ENCODE measurements around the gene MST1R. TPM values are rescaled to one million over a fixed set of nuclear protein-coding genes. Genes with fewer than 3 reads are reported as not detected.

MST1R gene
- total and polyA plus RNA-seq, 2 of the 4 experiments (the other 2 are of a cell fraction): under 0.01 to 0.14 TPM

GRCh38 chr3:49865198-49865784, 38.4 kb downstream of the MST1R start:
- no peak overlapping the region for H3K14ac ChIP-seq (replicated peaks; ENCODE audit: low read depth, low read length)
- H4K91ac ChIP-seq (ENCODE audit: insufficient read depth, low read depth, low read length): no peak overlapping the region
- H4K20me1 ChIP-seq (ENCODE audit: insufficient read depth, low read length): no peaks in the 10 kb centered on the region
- dilution Hi-C loops (cut with HindIII; ENCODE audit: low sequenced_read_pairs, unreplicated experiment): no loop called here
- no peak overlapping the region for H2AK5ac ChIP-seq (ENCODE audit: low read depth, low read length)
- H3K4me3 ChIP-seq (ENCODE audit: insufficient read depth, low read depth, low read length): no peak overlapping the region
- POLR2A ChIA-PET (ENCODE audit: unreplicated experiment): no interaction called here
- no peak overlapping the region for H2AFZ ChIP-seq (replicated peaks; ENCODE audit: low read length, poor library complexity)
- H3K4ac ChIP-seq (ENCODE audit: low read depth, low read length): no peak overlapping the region
- 41% methylated on average over 4 of the region's 7 CpGs; no CpG with 5 or more reads in 1 of the 2 experiments for WGBS, 2 experiments (ENCODE audit: extremely low coverage in 2 of 2, insufficient read length in 1 of 2)
- no peak overlapping the region for H3K56ac ChIP-seq (ENCODE audit: extremely low read depth, insufficient read depth, low read length)
- no peak overlapping the region for H2AK9ac ChIP-seq (replicated peaks; ENCODE audit: low read depth, low read length, poor library complexity)
- no peaks in the 10 kb centered on the region for H3K36me3 ChIP-seq (ENCODE audit: control insufficient read depth, insufficient read depth, low read length)
- intact Hi-C loops (cut with micrococcal nuclease): no loop called here
- ATAC-seq (ENCODE audit: low read depth) (no peak), DNase-seq (no peak)
- no peaks in the 10 kb centered on the region for H3K9me1 ChIP-seq (ENCODE audit: insufficient read depth, low read length)
- H2BK120ac ChIP-seq (ENCODE audit: low read depth, low read length): no peak overlapping the region
- H3K4me1 ChIP-seq (ENCODE audit: control insufficient read depth, insufficient read depth, low read length): no peaks in the 10 kb centered on the region
- H3K18ac ChIP-seq (ENCODE audit: low read depth, low read length): no peak overlapping the region
- no peak overlapping the region for H2BK5ac ChIP-seq (ENCODE audit: low read depth, low read length, poor library complexity, severe bottlenecking)
- no TSS peak for BruUV-seq (replicated peaks)
- CTCF ChIA-PET: no interaction called here
- H3K27me3 ChIP-seq (ENCODE audit: control insufficient read depth, insufficient read depth, low read length): peaks cover 67% of the 10 kb centered on the region
- H2BK15ac ChIP-seq (ENCODE audit: low read depth, low read length): no peak overlapping the region
- no peak overlapping the region for H2BK20ac ChIP-seq (ENCODE audit: low read depth, low read length)
- H3K27ac ChIP-seq (ENCODE audit: insufficient read depth, low read length): no peak overlapping the region
- H4K5ac ChIP-seq (ENCODE audit: low read depth, low read length): no peak overlapping the region
- H3K4me2 ChIP-seq (ENCODE audit: low read depth, low read length): no peak overlapping the region
- H4K8ac ChIP-seq (ENCODE audit: low read depth in 2 of 2, low read length in 2 of 2): no peak overlapping the region
- TF ChIP-seq CHD1 (IDR thresholded peaks at IDR 0.05; ENCODE audit: low read depth, low read length): no peak
- no peak for TF ChIP-seq SMC3 (IDR thresholded peaks at IDR 0.05; ENCODE audit: low read depth, low read length)
- no peak for TF ChIP-seq BHLHE40 (IDR thresholded peaks at IDR 0.05; ENCODE audit: low read depth, low read length)
- no peak for TF ChIP-seq CEBPB (IDR thresholded peaks at IDR 0.05; ENCODE audit: low read depth, low read length)
- TF ChIP-seq, protein P1, sequence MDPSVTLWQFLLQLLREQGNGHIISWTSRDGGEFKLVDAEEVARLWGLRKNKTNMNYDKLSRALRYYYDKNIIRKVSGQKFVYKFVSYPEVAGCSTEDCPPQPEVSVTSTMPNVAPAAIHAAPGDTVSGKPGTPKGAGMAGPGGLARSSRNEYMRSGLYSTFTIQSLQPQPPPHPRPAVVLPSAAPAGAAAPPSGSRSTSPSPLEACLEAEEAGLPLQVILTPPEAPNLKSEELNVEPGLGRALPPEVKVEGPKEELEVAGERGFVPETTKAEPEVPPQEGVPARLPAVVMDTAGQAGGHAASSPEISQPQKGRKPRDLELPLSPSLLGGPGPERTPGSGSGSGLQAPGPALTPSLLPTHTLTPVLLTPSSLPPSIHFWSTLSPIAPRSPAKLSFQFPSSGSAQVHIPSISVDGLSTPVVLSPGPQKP (IDR thresholded peaks at IDR 0.05; ENCODE audit: borderline replicate concordance, low read depth, low read length): no peak
- TF ChIP-seq MAZ (IDR thresholded peaks at IDR 0.05; ENCODE audit: borderline replicate concordance, low read depth, low read length): no peak
- no peak for TF ChIP-seq MAFK (IDR thresholded peaks at IDR 0.05; ENCODE audit: low read depth, low read length)
- TF ChIP-seq, protein P2, sequence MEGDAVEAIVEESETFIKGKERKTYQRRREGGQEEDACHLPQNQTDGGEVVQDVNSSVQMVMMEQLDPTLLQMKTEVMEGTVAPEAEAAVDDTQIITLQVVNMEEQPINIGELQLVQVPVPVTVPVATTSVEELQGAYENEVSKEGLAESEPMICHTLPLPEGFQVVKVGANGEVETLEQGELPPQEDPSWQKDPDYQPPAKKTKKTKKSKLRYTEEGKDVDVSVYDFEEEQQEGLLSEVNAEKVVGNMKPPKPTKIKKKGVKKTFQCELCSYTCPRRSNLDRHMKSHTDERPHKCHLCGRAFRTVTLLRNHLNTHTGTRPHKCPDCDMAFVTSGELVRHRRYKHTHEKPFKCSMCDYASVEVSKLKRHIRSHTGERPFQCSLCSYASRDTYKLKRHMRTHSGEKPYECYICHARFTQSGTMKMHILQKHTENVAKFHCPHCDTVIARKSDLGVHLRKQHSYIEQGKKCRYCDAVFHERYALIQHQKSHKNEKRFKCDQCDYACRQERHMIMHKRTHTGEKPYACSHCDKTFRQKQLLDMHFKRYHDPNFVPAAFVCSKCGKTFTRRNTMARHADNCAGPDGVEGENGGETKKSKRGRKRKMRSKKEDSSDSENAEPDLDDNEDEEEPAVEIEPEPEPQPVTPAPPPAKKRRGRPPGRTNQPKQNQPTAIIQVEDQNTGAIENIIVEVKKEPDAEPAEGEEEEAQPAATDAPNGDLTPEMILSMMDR (conservative IDR thresholded peaks at IDR 0.05; ENCODE audit: low read depth, low read length): no peak
- no peaks in the 10 kb centered on the region for H3K9me3 ChIP-seq (ENCODE audit: control insufficient read depth, insufficient read depth, low read length)
- no peak overlapping the region for H3K9ac ChIP-seq (ENCODE audit: low read depth, low read length)
- no peaks in the 10 kb centered on the region for H3K79me1 ChIP-seq (ENCODE audit: low read depth in 1 of 2, low read length in 2 of 2)
- in situ Hi-C loops (cut with MboI; ENCODE audit: low sequenced_read_pairs): no loop called here
- no peak overlapping the region for H3K23ac ChIP-seq (ENCODE audit: low read depth, low read length)
